CD4-positive, CD25-positive, alpha-beta regulatory T cell (primary cell): ENCODE measurements around the gene ANKRD33B. TPM values are rescaled to one million over a fixed set of nuclear protein-coding genes. Genes with fewer than 3 reads are reported as not detected.
A peak's percentile ranks its signal among the peaks of the same experiment; 100 is the strongest.
"Not testable (repeated sequence)": the region's sequence is repeated elsewhere in the genome, so short reads cannot be mapped to it uniquely, and the experiment has no call there.

Experiments used
- ATAC-seq, 2 donors: fragments of 150-1000 bp; cut with Tn5 transposase; one replicate each; pipeline ENCODE4 v1.10.0; 2021; ENCODE audit warnings: low read depth in 2 of 2, moderate number of reproducible peaks in 2 of 2, moderate library complexity in 1 of 2
- DNase-seq, 3 donors: peaks; one replicate each; pipeline versions ENCODE4 v3.0.0 to v3.0.0-alpha.2; 2012 to 2022; ENCODE audit warnings: mixed read lengths in 1 of 3
- H3K27ac ChIP-seq: one replicate; pipeline ENCODE4 v1.7.0; 2013; ENCODE audit warnings: mild to moderate bottlenecking, low read length; ENCODE audit not compliant: insufficient read depth, poor library complexity, severe bottlenecking
- H3K27me3 ChIP-seq: one replicate; pipeline ENCODE4 v1.7.0; 2013; ENCODE audit warnings: low read length; ENCODE audit not compliant: control insufficient read depth, insufficient read depth
- H3K36me3 ChIP-seq: one replicate; pipeline ENCODE4 v1.7.0; 2013; ENCODE audit warnings: mild to moderate bottlenecking, low read length, moderate library complexity; ENCODE audit not compliant: control insufficient read depth, insufficient read depth
- H3K4me1 ChIP-seq: 2 replicates; pipeline ENCODE4 v1.7.0; 2013; ENCODE audit warnings: mild to moderate bottlenecking, low read length; ENCODE audit not compliant: insufficient read depth, control insufficient read depth, poor library complexity, severe bottlenecking
- H3K4me3 ChIP-seq: one replicate; pipeline ENCODE4 v1.7.0; 2013; ENCODE audit warnings: low read depth, mild to moderate bottlenecking, low read length, moderate library complexity
- H3K9me3 ChIP-seq, 2 experiments: 1 replicate in 1 of 2; 2 replicates in 1 of 2; pipeline ENCODE4 v1.7.0; 2013; ENCODE audit warnings: low read length in 2 of 2, mild to moderate bottlenecking in 1 of 2, moderate library complexity in 1 of 2; ENCODE audit not compliant: control insufficient read depth in 2 of 2
- H3K27ac Mint-ChIP-seq, 3 donors: one replicate each; pipeline ENCODE4 v1.8.0; 2020 to 2022; ENCODE audit warnings: mild to moderate bottlenecking in 3 of 3, mixed read lengths in 3 of 3, moderate library complexity in 2 of 3
- H3K27me3 Mint-ChIP-seq: one replicate; pipeline ENCODE4 v1.8.0; 2022; ENCODE audit warnings: mild to moderate bottlenecking, mixed read lengths
- H3K36me3 Mint-ChIP-seq: one replicate; pipeline ENCODE4 v1.8.0; 2020; ENCODE audit warnings: mixed read lengths
- H3K4me1 Mint-ChIP-seq, 4 donors: one replicate each; pipeline ENCODE4 v1.8.0; 2020 to 2022; ENCODE audit warnings: mixed read lengths in 4 of 4, mild to moderate bottlenecking in 1 of 4
- H3K4me3 Mint-ChIP-seq, 4 donors: one replicate each; pipeline ENCODE4 v1.8.0; 2020 to 2022; ENCODE audit warnings: mild to moderate bottlenecking in 4 of 4, mixed read lengths in 4 of 4, moderate library complexity in 3 of 4
- H3K9me3 Mint-ChIP-seq, 7 donors: one replicate each; pipeline ENCODE4 v1.8.0; 2020 to 2022; ENCODE audit warnings: mixed read lengths in 7 of 7, mild to moderate bottlenecking in 3 of 7, moderate library complexity in 2 of 7
- polyA plus RNA-seq, 4 donors: library from polyadenylated mRNA; unstranded; fragments of 300-500 nt; fragmentation: Illumina TruSeq; gene quantifications; one replicate each; pipeline ENCODE4 v1.2.3, GENCODE V29; 2021
- total RNA-seq: library from RNA; stranded (reverse); gene quantifications from one replicate; pipeline ENCODE4 v1.2.3, GENCODE V29; 2022

The ANKRD33B gene
- total and polyA plus RNA-seq, 5 donors from 2014 or later: 0.25 to 6.6 (median 0.33) TPM

DNA sequence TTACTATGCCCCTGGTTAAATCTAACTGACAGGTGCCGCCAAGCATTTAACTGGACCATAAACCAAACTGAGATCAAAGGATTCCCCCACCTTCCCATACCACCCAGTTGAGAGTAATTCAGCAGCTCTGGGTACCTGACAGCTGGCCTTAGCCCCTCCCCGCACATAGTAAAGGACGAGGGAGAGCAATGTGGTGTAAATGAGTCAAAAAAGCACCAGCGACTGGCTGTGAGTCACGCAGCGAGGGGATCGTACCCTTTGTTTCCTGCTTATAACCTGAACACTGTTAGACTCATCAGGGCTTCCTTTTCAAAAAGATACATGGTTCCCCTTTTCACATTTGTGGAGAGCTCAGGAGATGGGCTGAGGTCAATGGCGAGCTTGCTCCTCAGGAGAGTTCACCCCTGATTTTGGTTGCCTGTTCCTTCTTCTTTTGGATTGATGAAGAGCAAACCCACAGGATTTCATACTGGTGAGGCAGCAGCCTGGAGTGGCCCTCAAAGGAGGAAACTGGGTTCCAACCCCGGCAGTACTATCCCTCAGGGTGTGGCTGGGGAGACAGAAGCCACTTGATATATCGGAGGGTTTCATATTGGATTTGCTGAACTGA lies 71.5 kb downstream of the ANKRD33B start:
- no peaks in the 10 kb centered on the region for H3K27me3 ChIP-seq
- peak overlapping the region; percentile 52 for H3K27ac ChIP-seq
- H3K36me3 ChIP-seq: no peaks in the 10 kb centered on the region
- Mint-ChIP-seq H3K4me3 (peak overlapping the region; percentile 50 to 83 (median 77)), H3K27ac (peak overlapping the region; percentile 86 to 99 (median 88)), H3K4me1 (peaks cover 21 to 48% (median 36%) of the 10 kb centered on the region in 4 donors), H3K27me3 (no peaks in the 10 kb centered on the region), H3K36me3 (no peaks in the 10 kb centered on the region), H3K9me3 (peaks cover 0 to 5% (median 0%) of the 10 kb centered on the region in 7 donors)
- ATAC-seq (peak; percentile 89 to 93), DNase-seq (peak in 2 of 3 donors; percentile 39 to 91)
- no peaks in the 10 kb centered on the region for H3K9me3 ChIP-seq
- H3K4me3 ChIP-seq: peak overlapping the region; percentile 27
- H3K4me1 ChIP-seq: peaks cover 46% of the 10 kb centered on the region

DNA sequence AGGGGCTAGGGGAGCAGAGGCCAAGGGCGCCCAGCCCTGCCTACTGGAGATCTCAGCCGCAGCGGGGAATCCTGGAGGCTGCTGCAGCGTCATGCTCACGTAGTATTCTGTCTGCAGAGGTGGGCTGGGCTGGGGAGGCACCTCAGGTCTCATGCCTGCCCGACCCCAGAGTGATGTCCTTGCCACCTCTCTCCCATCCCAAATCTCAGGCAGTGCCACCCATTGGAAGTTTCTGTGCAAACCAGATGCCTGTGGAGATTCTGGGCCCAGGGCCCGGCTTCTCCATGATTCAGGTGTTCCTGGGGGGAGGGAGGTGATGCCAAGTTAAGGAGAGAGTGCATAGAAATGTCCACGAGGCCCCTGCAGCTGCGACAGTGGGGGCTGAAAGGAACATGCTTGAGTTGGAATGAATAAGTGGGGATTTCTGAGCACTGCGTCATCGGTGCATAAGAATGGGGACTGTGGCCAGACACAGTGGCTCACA lies 72.0 kb downstream of the ANKRD33B start:
- ATAC-seq: no peak
- Mint-ChIP-seq H3K36me3 (no peaks in the 10 kb centered on the region), H3K4me3 (peak overlapping the region in 3 of 4 donors; percentile 50 to 83 (median 75)), H3K27me3 (no peaks in the 10 kb centered on the region), H3K27ac (peak overlapping the region; percentile 86 to 99 (median 88)), H3K9me3 (peaks cover 0 to 5% (median 0%) of the 10 kb centered on the region in 7 donors), H3K4me1 (peaks cover 21 to 46% (median 34%) of the 10 kb centered on the region in 4 donors)
- no peak overlapping the region for H3K4me3 ChIP-seq
- H3K36me3 ChIP-seq: no peaks in the 10 kb centered on the region
- no peaks in the 10 kb centered on the region for H3K9me3 ChIP-seq
- DNase-seq: no peak
- peak overlapping the region; percentile 52 for H3K27ac ChIP-seq
- no peaks in the 10 kb centered on the region for H3K27me3 ChIP-seq
- peaks cover 46% of the 10 kb centered on the region for H3K4me1 ChIP-seq

DNA sequence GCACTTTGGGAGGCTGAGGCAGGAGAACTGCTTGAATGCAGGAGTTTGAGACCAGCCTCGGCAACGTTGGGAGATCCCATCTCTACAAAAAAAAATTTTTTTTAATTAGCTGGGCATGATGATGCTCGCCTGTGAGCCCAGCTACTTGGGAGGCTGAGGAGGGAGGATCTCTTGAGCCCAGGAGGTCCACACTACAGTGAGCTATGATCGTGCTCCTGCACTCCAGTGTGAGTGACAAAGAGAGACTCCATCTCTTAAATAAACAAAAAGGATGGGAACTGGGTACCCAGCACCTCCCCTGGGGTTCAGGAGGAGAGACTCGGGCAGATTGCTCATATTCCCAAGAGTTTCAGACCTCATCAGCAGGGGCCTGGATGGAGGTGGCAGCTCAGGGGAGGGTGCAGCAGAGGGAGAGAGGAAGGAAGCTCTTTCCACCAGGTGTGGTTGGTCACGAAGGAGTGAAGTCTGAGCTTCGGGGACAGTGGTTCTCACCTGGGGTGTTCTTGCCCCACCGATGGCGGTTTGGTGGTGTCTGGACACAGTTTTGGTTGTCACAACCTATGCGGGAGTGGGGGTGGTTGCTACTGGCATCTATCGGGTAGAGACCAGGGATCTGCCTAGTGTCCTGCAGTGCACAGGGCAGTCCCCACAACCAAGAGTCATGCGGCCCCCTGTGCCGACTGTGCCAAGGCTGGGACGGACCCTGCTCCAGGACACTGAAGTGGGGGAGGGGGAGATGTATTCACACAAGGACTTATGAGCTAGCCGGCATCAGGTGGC lies 72.7 kb downstream of the ANKRD33B start:
- H3K4me1 ChIP-seq: peaks cover 42% of the 10 kb centered on the region
- Mint-ChIP-seq H3K4me3 (no peak overlapping the region), H3K4me1 (peaks cover 21 to 40% (median 30%) of the 10 kb centered on the region in 4 donors), H3K36me3 (no peaks in the 10 kb centered on the region), H3K27me3 (no peaks in the 10 kb centered on the region), H3K27ac (peak overlapping the region; percentile 72 to 88 (median 86)), H3K9me3 (peaks cover 0 to 5% (median 0%) of the 10 kb centered on the region in 7 donors)
- H3K27ac ChIP-seq: no peak overlapping the region
- no peak for ATAC-seq
- H3K27me3 ChIP-seq: no peaks in the 10 kb centered on the region
- no peaks in the 10 kb centered on the region for H3K36me3 ChIP-seq
- no peak overlapping the region for H3K4me3 ChIP-seq
- no peaks in the 10 kb centered on the region for H3K9me3 ChIP-seq
- no peak for DNase-seq

DNA sequence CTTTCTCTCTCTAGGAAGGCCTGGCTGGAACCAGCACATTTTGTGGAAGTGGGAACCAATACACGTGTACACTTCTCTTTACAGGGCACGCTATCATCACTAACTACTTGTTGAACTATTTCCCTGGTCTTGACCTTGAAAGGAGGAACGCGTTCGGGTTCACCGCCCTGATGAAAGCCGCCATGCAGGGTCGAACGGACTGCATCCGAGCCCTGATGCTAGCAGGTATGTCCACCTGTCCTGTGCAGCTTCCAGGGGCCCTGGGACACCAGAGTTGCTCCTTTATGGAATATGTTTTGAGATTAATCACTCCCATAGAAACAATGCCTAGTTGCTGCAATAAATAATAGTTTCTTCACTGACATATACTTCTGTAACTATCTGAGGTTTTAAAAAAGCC lies 74.1 kb downstream of the ANKRD33B start:
- peaks cover 30% of the 10 kb centered on the region for H3K4me1 ChIP-seq
- H3K27me3 ChIP-seq: no peaks in the 10 kb centered on the region
- no peak overlapping the region for H3K4me3 ChIP-seq
- ATAC-seq: no peak
- peaks cover 21 to 30% (median 24%) of the 10 kb centered on the region in 4 donors for H3K4me1 Mint-ChIP-seq
- H3K4me3 Mint-ChIP-seq: no peak overlapping the region
- H3K36me3 ChIP-seq: no peaks in the 10 kb centered on the region
- H3K36me3 Mint-ChIP-seq: no peaks in the 10 kb centered on the region
- no peak overlapping the region for H3K27ac ChIP-seq
- H3K27ac Mint-ChIP-seq: peak overlapping the region in 2 of 3 donors; percentile 11 to 72
- peaks cover 0 to 6% (median 0%) of the 10 kb centered on the region in 7 donors for H3K9me3 Mint-ChIP-seq
- H3K9me3 ChIP-seq: no peaks in the 10 kb centered on the region
- H3K27me3 Mint-ChIP-seq: no peaks in the 10 kb centered on the region
- no peak for DNase-seq

DNA sequence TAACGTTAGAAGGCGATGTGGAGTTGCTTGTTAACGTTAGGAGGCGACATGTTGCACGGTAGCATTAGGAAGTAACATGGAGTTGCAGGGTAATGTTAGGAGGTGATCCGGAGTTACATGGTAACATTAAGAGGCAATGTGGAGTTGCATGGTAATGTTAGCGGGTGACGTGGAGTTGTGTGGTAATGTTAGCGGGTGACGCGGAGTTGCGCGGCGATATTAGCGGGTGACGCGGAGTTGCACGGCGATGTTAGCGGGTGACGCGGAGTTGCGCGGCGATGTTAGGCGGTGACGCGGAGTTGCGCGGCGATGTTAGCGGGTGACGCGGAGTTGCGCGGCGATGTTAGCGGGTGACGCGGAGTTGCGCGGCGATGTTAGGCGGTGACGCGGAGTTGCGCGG lies 74.9 kb downstream of the ANKRD33B start:
- H3K36me3 Mint-ChIP-seq: not testable (repeated sequence)

DNA sequence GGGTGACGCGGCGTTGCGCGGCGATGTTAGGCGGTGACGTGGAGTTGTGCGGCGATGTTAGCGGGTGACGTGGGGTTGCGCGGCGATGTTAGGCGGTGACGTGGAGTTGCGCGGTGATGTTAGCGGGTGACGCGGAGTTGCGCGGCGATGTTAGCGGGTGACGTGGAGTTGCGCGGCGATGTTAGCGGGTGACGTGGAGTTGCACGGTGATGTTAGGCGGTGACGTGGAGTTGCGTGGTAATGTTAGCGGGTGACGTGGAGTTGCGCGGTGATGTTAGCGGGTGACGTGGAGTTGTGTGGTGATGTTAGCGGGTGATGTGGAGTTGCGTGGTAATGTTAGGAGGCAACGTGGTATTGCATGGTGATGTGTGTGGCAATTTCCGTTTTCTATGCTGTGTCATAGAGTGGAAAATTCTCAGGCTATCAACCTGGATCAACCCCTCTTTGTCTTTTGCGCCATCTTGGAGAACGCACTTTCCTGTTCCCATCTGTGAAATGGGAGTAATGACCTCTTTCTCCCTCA lies 76.0 kb downstream of the ANKRD33B start:
- no peaks in the 10 kb centered on the region for H3K9me3 ChIP-seq
- DNase-seq (no peak), ATAC-seq (no peak)
- H3K27ac Mint-ChIP-seq: no peak overlapping the region
- H3K27ac ChIP-seq: no peak overlapping the region
- no peak overlapping the region for H3K4me3 ChIP-seq
- no peaks in the 10 kb centered on the region for H3K27me3 ChIP-seq
- no peaks in the 10 kb centered on the region for H3K27me3 Mint-ChIP-seq
- no peaks in the 10 kb centered on the region for H3K36me3 Mint-ChIP-seq
- H3K36me3 ChIP-seq: no peaks in the 10 kb centered on the region
- H3K4me1 ChIP-seq: peaks cover 11% of the 10 kb centered on the region
- peaks cover 0 to 6% (median 0%) of the 10 kb centered on the region in 7 donors for H3K9me3 Mint-ChIP-seq
- H3K4me1 Mint-ChIP-seq: peaks cover 11 to 18% (median 15%) of the 10 kb centered on the region in 4 donors
- H3K4me3 Mint-ChIP-seq: no peak overlapping the region

More for the DNA sequence above, 74.9 kb downstream of the ANKRD33B start:
- H3K4me1 Mint-ChIP-seq: peaks cover 16 to 23% (median 20%) of the 10 kb centered on the region in 4 donors
- peak overlapping the region in 1 of 3 donors; percentile 89 for H3K27ac Mint-ChIP-seq
- H3K9me3 ChIP-seq, H3K27me3 ChIP-seq, H3K27me3 Mint-ChIP-seq, DNase-seq, H3K4me3 ChIP-seq, ATAC-seq, H3K27ac ChIP-seq, H3K36me3 ChIP-seq, H3K9me3 Mint-ChIP-seq: not testable (repeated sequence)
- peak overlapping the region in 1 of 4 donors; percentile 71 for H3K4me3 Mint-ChIP-seq
- peaks cover 23% of the 10 kb centered on the region for H3K4me1 ChIP-seq

DNA sequence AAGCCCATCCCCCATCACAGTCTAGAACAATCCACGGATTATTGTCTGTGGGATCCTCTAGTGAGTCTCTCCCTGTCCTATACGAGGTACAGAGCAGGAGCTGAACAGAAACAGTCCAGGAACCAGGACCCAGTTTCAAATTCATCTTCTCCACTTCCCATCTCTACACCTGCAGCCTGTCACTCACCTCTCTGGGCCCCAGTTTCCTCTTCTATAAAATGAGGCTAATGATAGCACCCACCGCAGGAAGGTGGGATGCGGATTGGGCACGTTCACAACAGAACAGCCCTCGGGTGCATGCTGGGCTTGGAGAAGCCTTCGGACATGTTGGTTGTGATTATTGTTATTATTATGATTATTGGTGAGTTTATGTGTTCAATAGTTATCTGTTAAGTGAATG lies 78.5 kb downstream of the ANKRD33B start:
- Histone ChIP-seq H3K36me3 (no peaks in the 10 kb centered on the region), H3K27ac (no peak overlapping the region), H3K27me3 (no peaks in the 10 kb centered on the region), H3K4me3 (no peak overlapping the region), H3K9me3 (no peaks in the 10 kb centered on the region), H3K4me1 (no peaks in the 10 kb centered on the region)
- DNase-seq (no peak), ATAC-seq (no peak)
- no peak overlapping the region for H3K4me3 Mint-ChIP-seq
- no peaks in the 10 kb centered on the region for H3K36me3 Mint-ChIP-seq
- peaks cover 0 to 5% (median 0%) of the 10 kb centered on the region in 7 donors for H3K9me3 Mint-ChIP-seq
- H3K27me3 Mint-ChIP-seq: no peaks in the 10 kb centered on the region
- H3K27ac Mint-ChIP-seq: peak overlapping the region in 1 of 3 donors; percentile 29
- H3K4me1 Mint-ChIP-seq: peaks cover 2 to 9% (median 4%) of the 10 kb centered on the region in 4 donors
